H1 (cell line): Measurements from ENCODE around the gene TBC1D4. TPM values are rescaled to one million over a fixed set of nuclear protein-coding genes. Genes with fewer than 3 reads are reported as not detected.

Experiments
- CTCF ChIA-PET: fragments of 300-600 bp; sonication (Branson Sonifier 250); formaldehyde crosslinking; loops from one replicate; lab custom pipeline; 2021; ENCODE audit not compliant: partially characterized antibody; lab: Charles Lee
- POLR2A ChIA-PET: fragments of 300-600 bp; sonication (Branson Sonifier 250); formaldehyde crosslinking; loops from one replicate; lab custom pipeline; 2021; ENCODE audit warnings: inconsistent platforms; ENCODE audit not compliant: partially characterized antibody; lab: Charles Lee
- DNase-seq, 2 experiments: peaks; one replicate each; pipeline versions ENCODE4 v3.0.0 to v3.0.0-alpha.2; 2010 to 2022; ENCODE audit warnings: low spot score in 2 of 2, low read depth in 1 of 2, mixed read lengths in 1 of 2
- FAIRE-seq: peaks from 2 replicates; lab custom pipeline; 2011; peaks lifted over from hg19 to GRCh38; lab: Jason Lieb, UNC
- H2AFZ ChIP-seq: 2 replicates; pipeline ENCODE4 v1.8.1; 2012; ENCODE audit warnings: low read length, inconsistent platforms
- H2AK5ac ChIP-seq: 2 replicates; pipeline ENCODE4 v1.6.1; 2013; ENCODE audit warnings: low read depth, low read length
- H2BK120ac ChIP-seq: replicated peaks from 2 replicates; pipeline ENCODE3; 2013; ENCODE audit warnings: low read depth, low read length, inconsistent platforms
- H2BK12ac ChIP-seq: 2 replicates; pipeline ENCODE4 v1.6.1; 2013; ENCODE audit warnings: low read depth, low read length
- H2BK15ac ChIP-seq: 2 replicates; pipeline ENCODE4 v1.6.1; 2013; ENCODE audit warnings: low read length
- H2BK20ac ChIP-seq: 2 replicates; pipeline ENCODE4 v1.6.1; 2013; ENCODE audit warnings: low read length
- H2BK5ac ChIP-seq: 2 replicates; pipeline ENCODE4 v1.6.1; 2013; ENCODE audit warnings: low read depth, low read length
- H3K14ac ChIP-seq: 2 replicates; pipeline ENCODE4 v1.6.1; 2013; ENCODE audit warnings: inconsistent platforms; ENCODE audit not compliant: insufficient read length
- H3K18ac ChIP-seq: 2 replicates; pipeline ENCODE4 v1.6.1; 2013; ENCODE audit warnings: low read length; ENCODE audit errors: extremely low read depth
- H3K23ac ChIP-seq: 2 replicates; pipeline ENCODE4 v1.6.1; 2013; ENCODE audit warnings: inconsistent platforms; ENCODE audit not compliant: insufficient read length
- H3K23me2 ChIP-seq: 2 replicates; pipeline ENCODE4 v1.6.1; 2013; ENCODE audit warnings: low read depth, low read length
- H3K27ac ChIP-seq: 2 replicates; pipeline ENCODE4 v1.6.1; 2011; ENCODE audit warnings: low read depth, low read length, inconsistent platforms
- H3K27me3 ChIP-seq, 4 experiments: replicated peaks in 1 of 4; 1 replicate in 1 of 4; 2 replicates in 3 of 4; pipeline versions ENCODE4 v1.6.1 to v1.8.1; 2011 to 2013; ENCODE audit warnings: low read length in 3 of 4, mild to moderate bottlenecking in 3 of 4, inconsistent platforms in 2 of 4, mixed read lengths in 2 of 4, moderate library complexity in 1 of 4; ENCODE audit not compliant: control insufficient read depth in 3 of 4, insufficient read depth in 3 of 4; ENCODE audit errors: extremely low read depth in 1 of 4
- H3K36me3 ChIP-seq, 4 experiments: 2 replicates each; pipeline versions ENCODE4 v1.6.1 to v1.8.1; 2011 to 2013; ENCODE audit warnings: mild to moderate bottlenecking in 4 of 4, low read length in 3 of 4, moderate library complexity in 2 of 4, control low read depth in 1 of 4, inconsistent platforms in 1 of 4; ENCODE audit not compliant: insufficient read depth in 4 of 4, control insufficient read depth in 2 of 4
- H3K4ac ChIP-seq: replicated peaks from 2 replicates; pipeline ENCODE3; 2013; ENCODE audit warnings: low read length, low read depth, mixed read lengths, inconsistent platforms; ENCODE audit not compliant: insufficient read length
- H3K4me1 ChIP-seq, 4 experiments: replicated peaks in 1 of 4; 1 replicate in 1 of 4; 2 replicates in 3 of 4; pipeline versions ENCODE4 v1.6.1 to v1.8.1; 2011 to 2013; ENCODE audit warnings: low read length in 3 of 4, inconsistent platforms in 2 of 4, mixed read lengths in 1 of 4; ENCODE audit not compliant: insufficient read depth in 4 of 4, control insufficient read depth in 3 of 4
- H3K4me2 ChIP-seq, 2 experiments: 2 replicates each; pipeline versions ENCODE4 v1.6.1 to v1.8.1; 2011 to 2013; ENCODE audit warnings: low read depth in 2 of 2, low read length in 2 of 2, control low read depth in 1 of 2, inconsistent platforms in 1 of 2, mild to moderate bottlenecking in 1 of 2; ENCODE audit not compliant: insufficient read depth in 1 of 2
- H3K4me3 ChIP-seq, 4 experiments: fragments of 200-600, 300-600 bp in 1 of 4; sonication (generic), shearing (Covaris generic), sonication (Bioruptor Twin) in 1 of 4; 2 replicates each; pipeline versions ENCODE4 v1.5.1 to v1.8.1; 2011 to 2016; ENCODE audit warnings: low read length in 4 of 4, low read depth in 3 of 4, control low read depth in 2 of 4, inconsistent platforms in 2 of 4, mild to moderate bottlenecking in 2 of 4, mixed read lengths in 1 of 4, moderate library complexity in 1 of 4; ENCODE audit not compliant: insufficient read depth in 2 of 4; ENCODE audit errors: extremely low read depth in 1 of 4
- H3K56ac ChIP-seq: replicated peaks from 2 replicates; pipeline ENCODE3; 2013; ENCODE audit warnings: low read depth, mild to moderate bottlenecking, mixed read lengths, low read length, inconsistent platforms; ENCODE audit not compliant: insufficient read length
- H3K79me1 ChIP-seq: 2 replicates; pipeline ENCODE4 v1.6.1; 2013; ENCODE audit warnings: low read depth, low read length, control low read depth
- H3K79me2 ChIP-seq, 2 experiments: 2 replicates each; pipeline versions ENCODE4 v1.6.1 to v1.8.1; 2012 to 2013; ENCODE audit warnings: low read length in 2 of 2, mild to moderate bottlenecking in 2 of 2, inconsistent platforms in 1 of 2; ENCODE audit not compliant: insufficient read depth in 2 of 2, control insufficient read depth in 1 of 2
- H3K9ac ChIP-seq, 4 experiments: replicated peaks in 1 of 4; 1 replicate in 1 of 4; 2 replicates in 3 of 4; pipeline versions ENCODE4 v1.6.1 to v1.8.1; 2011 to 2013; ENCODE audit warnings: low read depth in 3 of 4, low read length in 3 of 4, control low read depth in 2 of 4, mild to moderate bottlenecking in 2 of 4, moderate library complexity in 2 of 4, inconsistent platforms in 1 of 4; ENCODE audit errors: extremely low read depth in 1 of 4
- H3K9me3 ChIP-seq, 2 experiments: 2 replicates each; pipeline versions ENCODE4 v1.6.1 to v1.8.1; 2012 to 2013; ENCODE audit warnings: mild to moderate bottlenecking in 2 of 2, moderate library complexity in 2 of 2, control low read depth in 1 of 2, inconsistent platforms in 1 of 2, low read depth in 1 of 2, low read length in 1 of 2, mixed read lengths in 1 of 2; ENCODE audit not compliant: insufficient read depth in 2 of 2
- H4K20me1 ChIP-seq, 2 experiments: replicated peaks in 1 of 2; 2 replicates each; pipeline versions ENCODE3 to v1.8.1; 2011 to 2013; ENCODE audit warnings: inconsistent platforms in 2 of 2, low read length in 2 of 2, mild to moderate bottlenecking in 1 of 2; ENCODE audit not compliant: insufficient read depth in 2 of 2, control insufficient read depth in 1 of 2
- H4K5ac ChIP-seq: 2 replicates; pipeline ENCODE4 v1.6.1; 2013; ENCODE audit warnings: low read length, low read depth, mixed read lengths, inconsistent platforms; ENCODE audit not compliant: insufficient read length
- H4K8ac ChIP-seq: 2 replicates; pipeline ENCODE4 v1.8.0; 2013; ENCODE audit warnings: mild to moderate bottlenecking, moderate library complexity, low read length, inconsistent platforms; ENCODE audit not compliant: insufficient read depth; ENCODE audit errors: extremely low read depth
- H4K91ac ChIP-seq: replicated peaks from 2 replicates; pipeline ENCODE3; 2013; ENCODE audit warnings: low read length, mixed read lengths, inconsistent platforms; ENCODE audit not compliant: insufficient read length
- BRCA1 ChIP-seq: IDR thresholded peaks from 2 replicates; pipeline ENCODE4 v1.6.1; 2012; ENCODE audit warnings: low read depth, low read length, improper control_type of control experiment
- CBX5 ChIP-seq: fragments of 300-800, 300-1000 bp; sonication (generic); IDR thresholded peaks from 2 replicates; pipeline ENCODE4 v1.7.1; 2016; ENCODE audit warnings: antibody characterized with exemption, low read length, low read depth
- E2F6 ChIP-seq: IDR thresholded peaks from 2 replicates; pipeline ENCODE4 v1.6.1; 2012; ENCODE audit warnings: inconsistent platforms
- HDAC2 ChIP-seq, 2 experiments: fragments of 300-600 bp in 1 of 2; sonication (generic) in 1 of 2; IDR thresholded peaks; 2 replicates each; pipeline ENCODE4 v1.6.1; 2011 to 2012; ENCODE audit warnings: low read depth in 2 of 2, low read length in 2 of 2, mild to moderate bottlenecking in 2 of 2, moderate library complexity in 2 of 2, borderline replicate concordance in 1 of 2, inconsistent platforms in 1 of 2
- JUN ChIP-seq: IDR thresholded peaks from 2 replicates; pipeline ENCODE4 v1.6.1; 2011; ENCODE audit warnings: low read depth, mild to moderate bottlenecking, improper control_type of control experiment, low read length
- SP1 ChIP-seq: IDR thresholded peaks from 2 replicates; pipeline ENCODE4 v1.6.1; 2011; ENCODE audit warnings: low read depth, low read length
- TAF1 ChIP-seq: IDR thresholded peaks from 2 replicates; pipeline ENCODE4 v1.6.1; 2011; ENCODE audit warnings: mild to moderate bottlenecking, low read depth, low read length
- YY1 ChIP-seq: IDR thresholded peaks from 2 replicates; pipeline ENCODE4 v1.6.1; 2011; ENCODE audit warnings: low read depth, mild to moderate bottlenecking, low read length
- WGBS, 2 experiments: shearing (Covaris generic) in 1 of 2; methylation state at CpG; one replicate each; pipeline versions ENCODE4 v1.1.6 to v1.1.7; 2013 to 2015; ENCODE audit warnings: low lambda C conversion rate in 2 of 2, mixed read lengths in 2 of 2, inconsistent platforms in 1 of 2, low coverage in 1 of 2, missing lambda C conversion rate in 1 of 2; ENCODE audit not compliant: insufficient replicate concordance in 2 of 2, insufficient coverage in 1 of 2, insufficient read length in 1 of 2; ENCODE audit errors: extremely low coverage in 1 of 2, missing lambda C conversion rate in 1 of 2; 5-methylcytosine and 5-hydroxymethylcytosine counted together
- polyA plus RNA-seq, 7 experiments: library from polyadenylated mRNA; depleted of rRNA in 3 of 7; stranded (reverse) in 5 of 7; unstranded in 2 of 7; fragments of >200 nt in 5 of 7; fragments of 200-250 nt in 2 of 7; gene quantifications; 1 replicate in 5 of 7; 2 replicates in 1 of 7; 4 replicates in 1 of 7; pipeline versions ENCODE4 v1.2.1 to v1.2.3, GENCODE V29; 2011 to 2013; ENCODE audit warnings: missing spikeins in 2 of 7, mixed read lengths in 2 of 7
- total RNA-seq: library from RNA; stranded (reverse); fragmentation: NEBNext Ultra II Directional; extraction: Animal tissue kit (Norgen Biotek cat#: 25700); gene quantifications from 2 replicates; pipeline ENCODE4 v1.2.1, GENCODE V29; 2021

The TBC1D4 gene
- total and polyA plus RNA-seq, 2 of the 8 experiments (the other 6 are each of a cell fraction or from before 2014, with no cell fraction given): 16.7 to 39.0 TPM

- CTCF ChIA-PET: no interaction called here
- Histone ChIP-seq H3K9ac (no peak overlapping the region), H3K27ac (no peak overlapping the region), H4K20me1 (no peaks in the 10 kb centered on the region), H4K8ac (no peak overlapping the region), H3K14ac (no peak overlapping the region), H3K9me3 (no peaks in the 10 kb centered on the region), H2BK15ac (no peak overlapping the region), H3K23me2 (peaks cover 1% of the 10 kb centered on the region; the same call in 1 of the 2 replicates), H3K4me1 (peaks cover 0 to 3% (median 0%) of the 10 kb centered on the region in 4 experiments; a peak in 1 of 7 replicates), H4K91ac (no peak overlapping the region), H3K23ac (no peak overlapping the region), H3K4ac (no peak overlapping the region), H2BK120ac (no peak overlapping the region), H3K56ac (no peak overlapping the region), H4K5ac (no peak overlapping the region), H3K4me3 (no peak overlapping the region), H3K18ac (no peak overlapping the region), H2BK12ac (no peak overlapping the region), H3K36me3 (peaks cover 0 to 8% (median 4%) of the 10 kb centered on the region in 4 experiments; a peak in 2 of 8 replicates), H2AK5ac (no peak overlapping the region), H2BK20ac (no peak overlapping the region), H3K27me3 (peaks cover 0 to 1% (median 0%) of the 10 kb centered on the region in 4 experiments; a peak in 1 of 7 replicates), H3K79me2 (no peaks in the 10 kb centered on the region), H2BK5ac (no peak overlapping the region), H3K4me2 (no peak overlapping the region), H2AFZ (no peak overlapping the region), H3K79me1 (no peaks in the 10 kb centered on the region)
- 92% methylated on average over 7 of the region's 7 CpGs; no CpG with 5 or more reads in 1 of the 2 experiments for WGBS, 2 experiments
- POLR2A ChIA-PET: no interaction called here
- TF ChIP-seq E2F6 (no peak), SP1 (no peak), JUN (no peak), BRCA1 (no peak), TAF1 (no peak), CBX5 (no peak), YY1 (no peak), HDAC2 (IDR thresholded peaks at IDR 0.05; ENCODE audit: borderline replicate concordance in 1 of 2, low read depth in 2 of 2, low read length in 2 of 2) (no peak)
- FAIRE-seq (no peak), DNase-seq (no peak)
Observed at GRCh38 chr13:75339635-75340374, 142.2 kb downstream of the TBC1D4 start.
